Activated CD8-positive, alpha-beta memory T cell treated with anti-CD3 and anti-CD28 coated beads for 36 hours (primary cell): Measurements from ENCODE around the gene RAB3IL1. TPM values are rescaled to one million over a fixed set of nuclear protein-coding genes. Genes with fewer than 3 reads are reported as not detected.

Experiments
- total RNA-seq, 2 experiments: library from RNA; stranded (reverse); gene quantifications; one replicate each; pipeline ENCODE4 v1.2.3, GENCODE V29; 2021

RAB3IL1 gene
- total RNA-seq, 2 experiments from 2014 or later, result not detected

Other genes starting within 250 kb of the RAB3IL1 start
- gene DAGLA, start 237.2 kb downstream of the RAB3IL1 start, total RNA-seq, result under 1 TPM; 0.06 to 0.13 TPM
- 1 to 10 TPM in 1 of 2 experiments, under 1 TPM in 1; 0.91 to 1.0 TPM for gene MYRF, start 164.9 kb downstream of the RAB3IL1 start, total RNA-seq
- gene TMEM258, start 125.0 kb downstream of the RAB3IL1 start, total RNA-seq, result 100 to 1,000 TPM; 152 to 160 TPM
- 100 to 1,000 TPM; 132 to 137 TPM for gene FEN1, start 124.7 kb downstream of the RAB3IL1 start, total RNA-seq
- gene FADS1, start 100.6 kb downstream of the RAB3IL1 start, total RNA-seq, result 10 to 100 TPM; 18.3 to 19.1 TPM
- 10 to 100 TPM; 45.6 to 46.1 TPM for gene FADS2, start 89.3 kb downstream of the RAB3IL1 start, total RNA-seq
- gene FADS3, start 26.0 kb downstream of the RAB3IL1 start, total RNA-seq, result 1 to 10 TPM; 8.2 to 9.7 TPM
- gene BEST1, start 32.8 kb upstream of the RAB3IL1 start, total RNA-seq, result not detected
- gene FTH1, start 50.1 kb upstream of the RAB3IL1 start, total RNA-seq, result 100 to 1,000 TPM; 543 to 554 TPM
- 10 to 100 TPM; 81.8 to 84.0 TPM for gene INCENP, start 206.4 kb upstream of the RAB3IL1 start, total RNA-seq